Measurements from ENCODE around the gene SLX9.

- TF ChIP-seq CTCF (conservative IDR thresholded peaks at IDR 0.05; ENCODE audit: low read length) (no peak), EZH2phosphoT487 (IDR thresholded peaks at IDR 0.05; ENCODE audit: borderline replicate concordance, low read depth, low read length) (no peak)
Observed at GRCh38 chr21:44904141-44904923, 35.5 kb upstream of the SLX9 start.
